GM10266 (cell line): ENCODE results near the gene TMEM131L.

Experiments
- DNase-seq: peaks from one replicate; pipeline ENCODE4 v3.0.0; 2012; ENCODE audit errors: extremely low spot score
- CTCF ChIP-seq: IDR thresholded peaks from 2 replicates; pipeline ENCODE4 v1.5.1; 2012; ENCODE audit warnings: mild to moderate bottlenecking, low read depth; ENCODE audit not compliant: control insufficient read depth, insufficient read depth; ENCODE audit errors: missing control alignments

The TMEM131L gene

GRCh38 chr4:153622778-153623240, 156.6 kb downstream of the TMEM131L start:
- DNase-seq: no peak
- no peak for TF ChIP-seq CTCF

GRCh38 chr4:153623491-153623890, 157.3 kb downstream of the TMEM131L start:
- TF ChIP-seq CTCF: no peak
- no peak for DNase-seq

GRCh38 chr4:153628796-153629315, 162.7 kb downstream of the TMEM131L start:
- no peak for TF ChIP-seq CTCF
- DNase-seq: no peak

- DNase-seq: no peak
- TF ChIP-seq CTCF: no peak
These were observed 163.6 kb downstream of the TMEM131L start for GRCh38 chr4:153629776-153630175.

GRCh38 chr4:153634738-153635353, 168.7 kb downstream of the TMEM131L start:
- no peak for DNase-seq
- TF ChIP-seq CTCF: peak; percentile 24

GRCh38 chr4:153635846-153636245, 169.7 kb downstream of the TMEM131L start:
- DNase-seq: no peak
- TF ChIP-seq CTCF: no peak

GRCh38 chr4:153637201-153637600, 171.0 kb downstream of the TMEM131L start:
- DNase-seq: no peak
- TF ChIP-seq CTCF: no peak
